PC-9 (cell line): ENCODE data around the gene TGFBR1. TPM values are rescaled to one million over a fixed set of nuclear protein-coding genes. Genes with fewer than 3 reads are reported as not detected.

Experiments used
- BruUV-seq: library from RNA; stranded (reverse); fragments of 400-500 nt; replicated peaks from 2 replicates; lab custom pipeline; 2021; lab: Mats Ljungman, UMichigan
- CTCF ChIA-PET: fragments of 300-600 bp; sonication (Branson Sonifier 250); formaldehyde crosslinking; loops from one replicate; lab custom pipeline; 2022; ENCODE audit warnings: antibody characterized with exemption; lab: Charles Lee
- POLR2A ChIA-PET: fragments of 300-600 bp; sonication (Branson Sonifier 250); formaldehyde crosslinking; loops from one replicate; lab custom pipeline; 2022; ENCODE audit warnings: antibody characterized with exemption; ENCODE audit not compliant: unreplicated experiment; lab: Charles Lee
- DNase-seq, 2 experiments: peaks; one replicate each; pipeline versions ENCODE4 v3.0.0 to v3.0.0-alpha.2; 2015 to 2022; ENCODE audit warnings: mixed read lengths in 1 of 2
- H2AFZ ChIP-seq: fragments of 200-600 bp; sonication (generic); 2 replicates; pipeline ENCODE4 v1.8.1; 2017; ENCODE audit warnings: antibody characterized with exemption
- H3F3A ChIP-seq: fragments of 200-600 bp; sonication (generic); 2 replicates; pipeline ENCODE4 v1.8.1; 2017; ENCODE audit warnings: antibody characterized with exemption, mild to moderate bottlenecking, low read depth; ENCODE audit not compliant: insufficient read depth
- H3K27ac ChIP-seq: fragments of 200-600 bp; sonication (generic); 2 replicates; pipeline ENCODE4 v1.6.1; 2016; ENCODE audit warnings: mixed run types
- H3K27me3 ChIP-seq: fragments of 200-600 bp; sonication (generic); 2 replicates; pipeline ENCODE4 v1.6.1; 2016; ENCODE audit warnings: low read depth, mixed run types; ENCODE audit not compliant: insufficient read depth
- H3K36me3 ChIP-seq: fragments of 200-600 bp; sonication (generic); 2 replicates; pipeline ENCODE4 v1.6.1; 2016; ENCODE audit warnings: low read depth, mixed run types
- H3K4me1 ChIP-seq: fragments of 200-600 bp; sonication (generic); replicated peaks from 2 replicates; pipeline ENCODE4 v1.6.1; 2016; ENCODE audit warnings: mixed run types; ENCODE audit not compliant: insufficient read depth
- H3K4me2 ChIP-seq: fragments of 200-600 bp; sonication (generic); 2 replicates; pipeline ENCODE4 v1.6.1; 2017; ENCODE audit warnings: mixed run types
- H3K4me3 ChIP-seq: fragments of 200-600 bp; sonication (generic); 2 replicates; pipeline ENCODE4 v1.6.1; 2016; ENCODE audit warnings: mixed run types
- H3K79me2 ChIP-seq: fragments of 200-600 bp; sonication (generic); 2 replicates; pipeline ENCODE4 v1.6.1; 2017; ENCODE audit warnings: low read depth, mixed run types
- H3K9me2 ChIP-seq: fragments of 200-600 bp; sonication (generic); 2 replicates; pipeline ENCODE4 v1.8.1; 2017; ENCODE audit warnings: mild to moderate bottlenecking; ENCODE audit not compliant: insufficient read depth
- H3K9me3 ChIP-seq: fragments of 200-600 bp; sonication (generic); 2 replicates; pipeline ENCODE4 v1.8.1; 2016; ENCODE audit warnings: low read depth; ENCODE audit not compliant: insufficient read depth
- H4K20me1 ChIP-seq: fragments of 200-600 bp; sonication (generic); 2 replicates; pipeline ENCODE4 v1.8.1; 2017; ENCODE audit not compliant: insufficient read depth
- EZH2 ChIP-seq: fragments of 200-600 bp; sonication (generic); IDR thresholded peaks from 2 replicates; pipeline ENCODE4 v1.8.0; 2017; ENCODE audit warnings: antibody characterized with exemption, low read depth
- intact Hi-C: fragments of 100-400 bp; cut with micrococcal nuclease; formaldehyde crosslinking; loops from one replicate; pipeline ENCODE4 v1.10.0; 2022; ENCODE audit not compliant: unreplicated experiment
- total RNA-seq: library from RNA; stranded (reverse); gene quantifications from 2 replicates; pipeline ENCODE4 v1.2.3, GENCODE V29; 2021
- TF ChIP-seq, protein P1 (sequence below): fragments of 200-600 bp; sonication (generic); conservative IDR thresholded peaks from 2 replicates; pipeline ENCODE4 v1.6.1; 2017; ENCODE audit warnings: mixed run types, antibody characterized with exemption, mild to moderate bottlenecking, moderate library complexity

TGFBR1 gene
- total RNA-seq, 1 experiment from 2014 or later, result 18.3 TPM

DNA sequence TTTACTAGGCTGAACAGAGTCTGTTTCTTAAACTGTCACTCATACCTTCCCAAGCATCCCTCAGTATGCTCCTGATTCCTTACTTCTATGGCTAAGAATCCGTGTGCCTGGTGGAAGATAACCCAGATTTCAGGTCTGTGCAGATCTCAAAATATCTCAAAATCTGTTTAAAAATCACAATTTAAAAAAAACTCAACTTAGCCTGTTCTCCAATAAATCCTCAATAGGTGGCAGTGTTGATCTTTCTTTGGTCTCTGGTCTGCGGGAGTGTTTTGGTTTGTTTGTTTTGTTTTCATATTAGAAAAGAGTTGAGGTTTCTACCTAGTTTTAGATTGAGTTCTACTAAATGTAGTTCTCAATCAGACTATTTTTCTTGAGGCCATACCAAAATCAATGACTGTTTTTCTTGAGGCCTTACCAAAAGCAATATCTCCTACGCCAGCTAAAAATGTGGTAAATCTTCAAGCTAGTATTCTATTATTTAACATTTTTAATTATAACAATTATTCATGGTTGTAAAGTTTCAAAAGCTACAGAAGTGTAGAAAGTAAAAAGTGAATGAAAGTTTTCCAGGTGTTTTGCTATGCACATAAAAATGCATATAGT lies 57.9 kb downstream of the TGFBR1 start:
- no peak overlapping the region for H3K4me2 ChIP-seq
- H3K4me1 ChIP-seq, result no peaks in the 10 kb centered on the region
- no peak for DNase-seq
- intact Hi-C loops, result loop anchor here (5.0 to 10.0 kb wide), 3 partner anchors 58 to 1434 kb away; partner anchors contain the start of gene TGFBR1
- no peaks in the 10 kb centered on the region for H4K20me1 ChIP-seq
- BruUV-seq, result no TSS peak
- H3K79me2 ChIP-seq, result no peaks in the 10 kb centered on the region
- H3K36me3 ChIP-seq, result no peaks in the 10 kb centered on the region
- H3K27ac ChIP-seq, result no peak overlapping the region
- no peaks in the 10 kb centered on the region for H3K27me3 ChIP-seq
- no peak overlapping the region for H2AFZ ChIP-seq
- H3K9me2 ChIP-seq, result no peaks in the 10 kb centered on the region
- no peaks in the 10 kb centered on the region for H3F3A ChIP-seq
- TF ChIP-seq EZH2, result no peak
- TF ChIP-seq, protein P1, sequence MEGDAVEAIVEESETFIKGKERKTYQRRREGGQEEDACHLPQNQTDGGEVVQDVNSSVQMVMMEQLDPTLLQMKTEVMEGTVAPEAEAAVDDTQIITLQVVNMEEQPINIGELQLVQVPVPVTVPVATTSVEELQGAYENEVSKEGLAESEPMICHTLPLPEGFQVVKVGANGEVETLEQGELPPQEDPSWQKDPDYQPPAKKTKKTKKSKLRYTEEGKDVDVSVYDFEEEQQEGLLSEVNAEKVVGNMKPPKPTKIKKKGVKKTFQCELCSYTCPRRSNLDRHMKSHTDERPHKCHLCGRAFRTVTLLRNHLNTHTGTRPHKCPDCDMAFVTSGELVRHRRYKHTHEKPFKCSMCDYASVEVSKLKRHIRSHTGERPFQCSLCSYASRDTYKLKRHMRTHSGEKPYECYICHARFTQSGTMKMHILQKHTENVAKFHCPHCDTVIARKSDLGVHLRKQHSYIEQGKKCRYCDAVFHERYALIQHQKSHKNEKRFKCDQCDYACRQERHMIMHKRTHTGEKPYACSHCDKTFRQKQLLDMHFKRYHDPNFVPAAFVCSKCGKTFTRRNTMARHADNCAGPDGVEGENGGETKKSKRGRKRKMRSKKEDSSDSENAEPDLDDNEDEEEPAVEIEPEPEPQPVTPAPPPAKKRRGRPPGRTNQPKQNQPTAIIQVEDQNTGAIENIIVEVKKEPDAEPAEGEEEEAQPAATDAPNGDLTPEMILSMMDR, result peak; percentile 79
- ChIA-PET CTCF (interaction anchor here (0.6 to 0.7 kb wide), 2 partner anchors 370 to 1310 kb away, joined by 3 to 7 read pairs; partner anchors contain the start of gene TMEFF1), POLR2A (interaction anchor here (0.6 kb wide), 1 partner anchor 845 kb away, joined by 3 read pairs; no protein-coding TSS in a partner anchor)
- no peaks in the 10 kb centered on the region for H3K9me3 ChIP-seq
- H3K4me3 ChIP-seq, result no peak overlapping the region

DNA sequence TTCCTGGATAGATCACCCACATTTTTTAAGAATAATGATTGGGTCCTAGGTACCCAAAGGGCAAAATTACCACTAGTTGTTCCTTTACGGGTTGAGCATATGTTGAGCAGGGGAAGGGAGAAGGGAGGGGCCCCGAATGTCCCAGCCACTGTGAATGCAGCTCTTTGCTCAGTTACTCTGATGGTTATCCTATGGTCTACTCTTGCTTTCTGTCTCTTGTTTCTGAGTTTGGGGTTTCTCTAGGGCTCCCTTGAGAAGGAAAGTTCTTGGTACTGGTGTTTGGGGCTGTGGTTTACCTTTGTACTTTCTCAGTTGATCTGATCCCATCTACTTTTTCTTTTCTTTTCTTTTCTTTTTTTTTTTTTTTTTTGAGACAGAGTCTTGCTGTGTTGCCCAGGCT lies 61.2 kb downstream of the TGFBR1 start:
- Histone ChIP-seq H3K79me2 (no peaks in the 10 kb centered on the region), H3K4me3 (no peak overlapping the region), H3K4me2 (no peak overlapping the region), H3F3A (no peaks in the 10 kb centered on the region), H3K9me3 (no peaks in the 10 kb centered on the region), H3K9me2 (no peaks in the 10 kb centered on the region), H3K36me3 (no peaks in the 10 kb centered on the region), H3K27me3 (no peaks in the 10 kb centered on the region), H3K4me1 (no peaks in the 10 kb centered on the region), H3K27ac (no peak overlapping the region), H2AFZ (no peak overlapping the region), H4K20me1 (no peaks in the 10 kb centered on the region)
- intact Hi-C loops, result loop anchor here (10.0 kb wide), 1 partner anchor 61 kb away; the partner anchor contains the start of gene TGFBR1
- ChIA-PET CTCF (no interaction called here), POLR2A (no interaction called here)
- DNase-seq, result no peak
- no TSS peak for BruUV-seq
- TF ChIP-seq, protein P1, result no peak
- no peak for TF ChIP-seq EZH2

DNA sequence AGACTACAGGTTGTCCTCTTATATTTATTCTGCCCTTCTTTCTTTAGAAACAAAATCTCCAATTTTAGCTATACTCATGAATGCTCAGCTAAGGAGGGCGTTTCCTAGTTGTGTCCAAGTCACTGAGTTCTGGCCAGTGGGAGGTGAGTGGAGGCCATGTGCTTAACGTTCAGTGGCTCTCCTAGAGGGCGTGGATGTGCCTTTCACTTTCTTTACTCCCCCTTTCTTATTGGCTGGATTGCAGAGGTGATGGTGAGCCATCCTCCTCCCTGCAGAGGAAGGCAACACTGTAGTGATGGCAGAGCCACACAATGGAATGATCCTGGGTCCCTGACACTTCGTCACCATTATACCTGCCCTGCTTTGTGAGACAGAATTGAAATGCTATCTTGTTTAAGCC lies 62.2 kb downstream of the TGFBR1 start:
- Histone ChIP-seq H2AFZ (no peak overlapping the region), H3K79me2 (no peaks in the 10 kb centered on the region), H3F3A (no peaks in the 10 kb centered on the region), H3K9me2 (no peaks in the 10 kb centered on the region), H3K4me3 (no peak overlapping the region), H3K4me1 (no peaks in the 10 kb centered on the region), H3K27me3 (no peaks in the 10 kb centered on the region), H3K27ac (no peak overlapping the region), H4K20me1 (no peaks in the 10 kb centered on the region), H3K4me2 (no peak overlapping the region), H3K36me3 (no peaks in the 10 kb centered on the region), H3K9me3 (no peaks in the 10 kb centered on the region)
- DNase-seq, result no peak
- ChIA-PET POLR2A (no interaction called here), CTCF (no interaction called here)
- BruUV-seq, result no TSS peak
- TF ChIP-seq EZH2, result no peak
- TF ChIP-seq, protein P1, result no peak
- intact Hi-C loops, result loop anchor here (10.0 kb wide), 1 partner anchor 62 kb away; the partner anchor contains the start of gene TGFBR1
